H1 (cell line): Measurements from ENCODE around the gene PPARA. TPM values are rescaled to one million over a fixed set of nuclear protein-coding genes. Genes with fewer than 3 reads are reported as not detected.

ENCODE experiments used
- CTCF ChIA-PET: fragments of 300-600 bp; sonication (Branson Sonifier 250); formaldehyde crosslinking; loops from one replicate; lab custom pipeline; 2021; ENCODE audit not compliant: partially characterized antibody; lab: Charles Lee
- POLR2A ChIA-PET: fragments of 300-600 bp; sonication (Branson Sonifier 250); formaldehyde crosslinking; loops from one replicate; lab custom pipeline; 2021; ENCODE audit warnings: inconsistent platforms; ENCODE audit not compliant: partially characterized antibody; lab: Charles Lee
- DNase-seq, 2 experiments: peaks; one replicate each; pipeline versions ENCODE4 v3.0.0 to v3.0.0-alpha.2; 2010 to 2022; ENCODE audit warnings: low spot score in 2 of 2, low read depth in 1 of 2, mixed read lengths in 1 of 2
- FAIRE-seq: peaks from 2 replicates; lab custom pipeline; 2011; peaks lifted over from hg19 to GRCh38; lab: Jason Lieb, UNC
- H2AFZ ChIP-seq: 2 replicates; pipeline ENCODE4 v1.8.1; 2012; ENCODE audit warnings: low read length, inconsistent platforms
- H2AK5ac ChIP-seq: 2 replicates; pipeline ENCODE4 v1.6.1; 2013; ENCODE audit warnings: low read depth, low read length
- H2BK120ac ChIP-seq: replicated peaks from 2 replicates; pipeline ENCODE3; 2013; ENCODE audit warnings: low read depth, low read length, inconsistent platforms
- H2BK12ac ChIP-seq: 2 replicates; pipeline ENCODE4 v1.6.1; 2013; ENCODE audit warnings: low read depth, low read length
- H2BK15ac ChIP-seq: 2 replicates; pipeline ENCODE4 v1.6.1; 2013; ENCODE audit warnings: low read length
- H2BK20ac ChIP-seq: 2 replicates; pipeline ENCODE4 v1.6.1; 2013; ENCODE audit warnings: low read length
- H2BK5ac ChIP-seq: 2 replicates; pipeline ENCODE4 v1.6.1; 2013; ENCODE audit warnings: low read depth, low read length
- H3K14ac ChIP-seq: 2 replicates; pipeline ENCODE4 v1.6.1; 2013; ENCODE audit warnings: inconsistent platforms; ENCODE audit not compliant: insufficient read length
- H3K18ac ChIP-seq: 2 replicates; pipeline ENCODE4 v1.6.1; 2013; ENCODE audit warnings: low read length; ENCODE audit errors: extremely low read depth
- H3K23ac ChIP-seq: 2 replicates; pipeline ENCODE4 v1.6.1; 2013; ENCODE audit warnings: inconsistent platforms; ENCODE audit not compliant: insufficient read length
- H3K23me2 ChIP-seq: 2 replicates; pipeline ENCODE4 v1.6.1; 2013; ENCODE audit warnings: low read depth, low read length
- H3K27ac ChIP-seq: 2 replicates; pipeline ENCODE4 v1.6.1; 2011; ENCODE audit warnings: low read depth, low read length, inconsistent platforms
- H3K27me3 ChIP-seq, 4 experiments: replicated peaks in 1 of 4; 1 replicate in 1 of 4; 2 replicates in 3 of 4; pipeline versions ENCODE4 v1.6.1 to v1.8.1; 2011 to 2013; ENCODE audit warnings: low read length in 3 of 4, mild to moderate bottlenecking in 3 of 4, inconsistent platforms in 2 of 4, mixed read lengths in 2 of 4, moderate library complexity in 1 of 4; ENCODE audit not compliant: control insufficient read depth in 3 of 4, insufficient read depth in 3 of 4; ENCODE audit errors: extremely low read depth in 1 of 4
- H3K36me3 ChIP-seq, 4 experiments: 2 replicates each; pipeline versions ENCODE4 v1.6.1 to v1.8.1; 2011 to 2013; ENCODE audit warnings: mild to moderate bottlenecking in 4 of 4, low read length in 3 of 4, moderate library complexity in 2 of 4, control low read depth in 1 of 4, inconsistent platforms in 1 of 4; ENCODE audit not compliant: insufficient read depth in 4 of 4, control insufficient read depth in 2 of 4
- H3K4ac ChIP-seq: replicated peaks from 2 replicates; pipeline ENCODE3; 2013; ENCODE audit warnings: low read length, low read depth, mixed read lengths, inconsistent platforms; ENCODE audit not compliant: insufficient read length
- H3K4me1 ChIP-seq, 4 experiments: replicated peaks in 1 of 4; 1 replicate in 1 of 4; 2 replicates in 3 of 4; pipeline versions ENCODE4 v1.6.1 to v1.8.1; 2011 to 2013; ENCODE audit warnings: low read length in 3 of 4, inconsistent platforms in 2 of 4, mixed read lengths in 1 of 4; ENCODE audit not compliant: insufficient read depth in 4 of 4, control insufficient read depth in 3 of 4
- H3K4me2 ChIP-seq, 2 experiments: 2 replicates each; pipeline versions ENCODE4 v1.6.1 to v1.8.1; 2011 to 2013; ENCODE audit warnings: low read depth in 2 of 2, low read length in 2 of 2, control low read depth in 1 of 2, inconsistent platforms in 1 of 2, mild to moderate bottlenecking in 1 of 2; ENCODE audit not compliant: insufficient read depth in 1 of 2
- H3K4me3 ChIP-seq, 4 experiments: fragments of 200-600, 300-600 bp in 1 of 4; sonication (generic), shearing (Covaris generic), sonication (Bioruptor Twin) in 1 of 4; 2 replicates each; pipeline versions ENCODE4 v1.5.1 to v1.8.1; 2011 to 2016; ENCODE audit warnings: low read length in 4 of 4, low read depth in 3 of 4, control low read depth in 2 of 4, inconsistent platforms in 2 of 4, mild to moderate bottlenecking in 2 of 4, mixed read lengths in 1 of 4, moderate library complexity in 1 of 4; ENCODE audit not compliant: insufficient read depth in 2 of 4; ENCODE audit errors: extremely low read depth in 1 of 4
- H3K56ac ChIP-seq: replicated peaks from 2 replicates; pipeline ENCODE3; 2013; ENCODE audit warnings: low read depth, mild to moderate bottlenecking, mixed read lengths, low read length, inconsistent platforms; ENCODE audit not compliant: insufficient read length
- H3K79me1 ChIP-seq: 2 replicates; pipeline ENCODE4 v1.6.1; 2013; ENCODE audit warnings: low read depth, low read length, control low read depth
- H3K79me2 ChIP-seq, 2 experiments: 2 replicates each; pipeline versions ENCODE4 v1.6.1 to v1.8.1; 2012 to 2013; ENCODE audit warnings: low read length in 2 of 2, mild to moderate bottlenecking in 2 of 2, inconsistent platforms in 1 of 2; ENCODE audit not compliant: insufficient read depth in 2 of 2, control insufficient read depth in 1 of 2
- H3K9ac ChIP-seq, 4 experiments: replicated peaks in 1 of 4; 1 replicate in 1 of 4; 2 replicates in 3 of 4; pipeline versions ENCODE4 v1.6.1 to v1.8.1; 2011 to 2013; ENCODE audit warnings: low read depth in 3 of 4, low read length in 3 of 4, control low read depth in 2 of 4, mild to moderate bottlenecking in 2 of 4, moderate library complexity in 2 of 4, inconsistent platforms in 1 of 4; ENCODE audit errors: extremely low read depth in 1 of 4
- H3K9me3 ChIP-seq, 2 experiments: 2 replicates each; pipeline versions ENCODE4 v1.6.1 to v1.8.1; 2012 to 2013; ENCODE audit warnings: mild to moderate bottlenecking in 2 of 2, moderate library complexity in 2 of 2, control low read depth in 1 of 2, inconsistent platforms in 1 of 2, low read depth in 1 of 2, low read length in 1 of 2, mixed read lengths in 1 of 2; ENCODE audit not compliant: insufficient read depth in 2 of 2
- H4K20me1 ChIP-seq, 2 experiments: replicated peaks in 1 of 2; 2 replicates each; pipeline versions ENCODE3 to v1.8.1; 2011 to 2013; ENCODE audit warnings: inconsistent platforms in 2 of 2, low read length in 2 of 2, mild to moderate bottlenecking in 1 of 2; ENCODE audit not compliant: insufficient read depth in 2 of 2, control insufficient read depth in 1 of 2
- H4K5ac ChIP-seq: 2 replicates; pipeline ENCODE4 v1.6.1; 2013; ENCODE audit warnings: low read length, low read depth, mixed read lengths, inconsistent platforms; ENCODE audit not compliant: insufficient read length
- H4K8ac ChIP-seq: 2 replicates; pipeline ENCODE4 v1.8.0; 2013; ENCODE audit warnings: mild to moderate bottlenecking, moderate library complexity, low read length, inconsistent platforms; ENCODE audit not compliant: insufficient read depth; ENCODE audit errors: extremely low read depth
- H4K91ac ChIP-seq: replicated peaks from 2 replicates; pipeline ENCODE3; 2013; ENCODE audit warnings: low read length, mixed read lengths, inconsistent platforms; ENCODE audit not compliant: insufficient read length
- ASH2L ChIP-seq: fragments of 200-600, 300-600 bp; sonication (generic); IDR thresholded peaks from one replicate; pipeline ENCODE4 v1.7.1; 2017; ENCODE audit warnings: low read length
- ZNF274 ChIP-seq: IDR thresholded peaks from 2 replicates; pipeline ENCODE4 v1.7.0; 2012; ENCODE audit warnings: low read length, borderline replicate concordance; ENCODE audit errors: extremely low read depth
- WGBS, 2 experiments: shearing (Covaris generic) in 1 of 2; methylation state at CpG; one replicate each; pipeline versions ENCODE4 v1.1.6 to v1.1.7; 2013 to 2015; ENCODE audit warnings: low lambda C conversion rate in 2 of 2, mixed read lengths in 2 of 2, inconsistent platforms in 1 of 2, low coverage in 1 of 2, missing lambda C conversion rate in 1 of 2; ENCODE audit not compliant: insufficient replicate concordance in 2 of 2, insufficient coverage in 1 of 2, insufficient read length in 1 of 2; ENCODE audit errors: extremely low coverage in 1 of 2, missing lambda C conversion rate in 1 of 2; 5-methylcytosine and 5-hydroxymethylcytosine counted together
- polyA plus RNA-seq, 7 experiments: library from polyadenylated mRNA; depleted of rRNA in 3 of 7; stranded (reverse) in 5 of 7; unstranded in 2 of 7; fragments of >200 nt in 5 of 7; fragments of 200-250 nt in 2 of 7; gene quantifications; 1 replicate in 5 of 7; 2 replicates in 1 of 7; 4 replicates in 1 of 7; pipeline versions ENCODE4 v1.2.1 to v1.2.3, GENCODE V29; 2011 to 2013; ENCODE audit warnings: missing spikeins in 2 of 7, mixed read lengths in 2 of 7
- total RNA-seq: library from RNA; stranded (reverse); fragmentation: NEBNext Ultra II Directional; extraction: Animal tissue kit (Norgen Biotek cat#: 25700); gene quantifications from 2 replicates; pipeline ENCODE4 v1.2.1, GENCODE V29; 2021

The PPARA gene
- total and polyA plus RNA-seq, 2 of the 8 experiments (the other 6 are each of a cell fraction or from before 2014, with no cell fraction given) = 3.1 to 8.2 TPM

- no peak overlapping the region for H2BK120ac ChIP-seq
- H3K4ac ChIP-seq = no peak overlapping the region
- ChIA-PET POLR2A (no interaction called here), CTCF (interaction anchor here (0.8 to 1.4 kb wide), 3 partner anchors 13 to 212 kb away, joined by 3 read pairs; no protein-coding TSS in a partner anchor)
- no peaks in the 10 kb centered on the region for H3K36me3 ChIP-seq
- H3K4me1 ChIP-seq = no peaks in the 10 kb centered on the region
- DNase-seq (no peak), FAIRE-seq (no peak)
- no peaks in the 10 kb centered on the region for H3K23me2 ChIP-seq
- no peak overlapping the region for H3K27ac ChIP-seq
- H3K79me2 ChIP-seq = no peaks in the 10 kb centered on the region
- H4K20me1 ChIP-seq = peaks cover 0 to 1% of the 10 kb centered on the region in 2 experiments
- H2BK5ac ChIP-seq = no peak overlapping the region
- WGBS, 2 experiments = 94% methylated on average over 25 of the region's 26 CpGs; no CpG with 5 or more reads in 1 of the 2 experiments
- H3K79me1 ChIP-seq = no peaks in the 10 kb centered on the region
- no peaks in the 10 kb centered on the region for H3K9me3 ChIP-seq
- H3K18ac ChIP-seq = no peak overlapping the region
- H4K91ac ChIP-seq = no peak overlapping the region
- no peak overlapping the region for H2BK20ac ChIP-seq
- H2AK5ac ChIP-seq = no peak overlapping the region
- no peak overlapping the region for H3K14ac ChIP-seq
- H3K27me3 ChIP-seq = no peaks in the 10 kb centered on the region
- no peak overlapping the region for H4K8ac ChIP-seq
- no peak overlapping the region for H3K4me2 ChIP-seq
- no peak overlapping the region for H4K5ac ChIP-seq
- no peak for TF ChIP-seq ASH2L
- TF ChIP-seq ZNF274 = no peak
- no peak overlapping the region for H2BK15ac ChIP-seq
- H3K4me3 ChIP-seq = no peak overlapping the region
- no peak overlapping the region for H3K9ac ChIP-seq
- H3K23ac ChIP-seq = no peak overlapping the region
- no peak overlapping the region for H2AFZ ChIP-seq
- no peak overlapping the region for H2BK12ac ChIP-seq
- no peak overlapping the region for H3K56ac ChIP-seq
Measured at GRCh38 chr22:46129390-46130041, 20.8 kb upstream of the PPARA start.
